OCI-LY7 (cell line): Measurements from ENCODE around the gene FBLN2. TPM values are rescaled to one million over a fixed set of nuclear protein-coding genes. Genes with fewer than 3 reads are reported as not detected.

Experiments
- BruUV-seq: library from RNA; stranded (reverse); fragments of 400-500 nt; replicated peaks from 2 replicates; lab custom pipeline; 2021; lab: Mats Ljungman, UMichigan
- CTCF ChIA-PET: fragments of 300-600 bp; sonication (Branson Sonifier 250); formaldehyde crosslinking; loops from one replicate; lab custom pipeline; 2022; ENCODE audit warnings: antibody characterized with exemption; ENCODE audit not compliant: unreplicated experiment; lab: Charles Lee
- POLR2A ChIA-PET: fragments of 300-600 bp; sonication (Branson Sonifier 250); formaldehyde crosslinking; loops from one replicate; lab custom pipeline; 2022; ENCODE audit warnings: antibody characterized with exemption; lab: Charles Lee
- DNase-seq: peaks from one replicate; pipeline ENCODE4 v3.0.0-alpha.2; 2015; ENCODE audit warnings: low spot score
- H2AFZ ChIP-seq: fragments of 200-600 bp; sonication (generic), shearing (Covaris generic); 2 replicates; pipeline ENCODE4 v1.6.1; 2014; ENCODE audit warnings: mild to moderate bottlenecking, antibody characterized with exemption, low read length, moderate library complexity
- H3K27ac ChIP-seq: fragments of 200-600 bp; sonication (generic); 2 replicates; pipeline ENCODE4 v1.5.1; 2014; ENCODE audit warnings: mixed run types, low read depth, mild to moderate bottlenecking, moderate library complexity, low read length, inconsistent platforms; ENCODE audit not compliant: poor library complexity, severe bottlenecking
- H3K36me3 ChIP-seq: fragments of 200-600 bp; sonication (generic); 2 replicates; pipeline ENCODE4 v1.6.1; 2014; ENCODE audit warnings: mild to moderate bottlenecking, antibody characterized with exemption, low read length, moderate library complexity, mixed read lengths; ENCODE audit not compliant: insufficient read depth
- H3K4me1 ChIP-seq: fragments of 200-600 bp; sonication (generic); 2 replicates; pipeline ENCODE4 v1.5.1; 2014; ENCODE audit warnings: mild to moderate bottlenecking, low read length; ENCODE audit not compliant: insufficient read depth, poor library complexity, severe bottlenecking
- H3K4me2 ChIP-seq: fragments of 200-600 bp; sonication (generic); 2 replicates; pipeline ENCODE4 v1.6.1; 2014; ENCODE audit warnings: mild to moderate bottlenecking, low read length
- H3K4me3 ChIP-seq: fragments of 200-600 bp; sonication (generic); 2 replicates; pipeline ENCODE4 v1.5.1; 2014; ENCODE audit warnings: mild to moderate bottlenecking, low read depth, low read length; ENCODE audit not compliant: poor library complexity, severe bottlenecking
- H3K79me2 ChIP-seq: fragments of 200-600 bp; sonication (generic); 2 replicates; pipeline ENCODE4 v1.6.1; 2016; ENCODE audit warnings: low read depth, mild to moderate bottlenecking, low read length, moderate library complexity, mixed read lengths; ENCODE audit not compliant: insufficient read depth
- H3K9me2 ChIP-seq: fragments of 200-600 bp; sonication (generic); 2 replicates; pipeline ENCODE4 v1.6.1; 2016; ENCODE audit warnings: mild to moderate bottlenecking, low read length, mixed read lengths; ENCODE audit not compliant: insufficient read depth
- H3K9me3 ChIP-seq: fragments of 200-600 bp; sonication (generic); 2 replicates; pipeline ENCODE4 v1.6.1; 2014; ENCODE audit warnings: mild to moderate bottlenecking, mixed run types, low read length, mixed read lengths
- H4K20me1 ChIP-seq: fragments of 200-600 bp; sonication (generic); 2 replicates; pipeline ENCODE4 v1.6.1; 2014; ENCODE audit warnings: mild to moderate bottlenecking, antibody characterized with exemption, low read length, moderate library complexity, mixed read lengths; ENCODE audit not compliant: insufficient read depth
- CTCF ChIP-seq: fragments of 200-600 bp; sonication (generic); conservative IDR thresholded peaks from 2 replicates; pipeline ENCODE4 v1.5.1; 2014; ENCODE audit warnings: mild to moderate bottlenecking, antibody characterized with exemption, low read length, moderate library complexity, mixed read lengths
- EZH2phosphoT487 ChIP-seq: fragments of 200-600 bp; sonication (generic); IDR thresholded peaks from 2 replicates; pipeline ENCODE4 v1.6.1; 2018; ENCODE audit warnings: low read depth, borderline replicate concordance, mild to moderate bottlenecking, mixed run types, antibody characterized with exemption, low read length, moderate library complexity, mixed read lengths
- intact Hi-C: fragments of 100-400 bp; cut with micrococcal nuclease; formaldehyde crosslinking; loops from one replicate; pipeline ENCODE4 v1.10.0; 2022; ENCODE audit not compliant: unreplicated experiment
- total RNA-seq, 2 experiments: library from RNA; depleted of rRNA in 1 of 2; stranded (reverse); fragments of >200 nt in 1 of 2; shearing (Covaris generic) in 1 of 2; gene quantifications; 2 replicates each; pipeline ENCODE4 v1.2.3, GENCODE V29; 2014 to 2022

The FBLN2 gene
- total RNA-seq, 2 experiments from 2014 or later, result not detected

DNA sequence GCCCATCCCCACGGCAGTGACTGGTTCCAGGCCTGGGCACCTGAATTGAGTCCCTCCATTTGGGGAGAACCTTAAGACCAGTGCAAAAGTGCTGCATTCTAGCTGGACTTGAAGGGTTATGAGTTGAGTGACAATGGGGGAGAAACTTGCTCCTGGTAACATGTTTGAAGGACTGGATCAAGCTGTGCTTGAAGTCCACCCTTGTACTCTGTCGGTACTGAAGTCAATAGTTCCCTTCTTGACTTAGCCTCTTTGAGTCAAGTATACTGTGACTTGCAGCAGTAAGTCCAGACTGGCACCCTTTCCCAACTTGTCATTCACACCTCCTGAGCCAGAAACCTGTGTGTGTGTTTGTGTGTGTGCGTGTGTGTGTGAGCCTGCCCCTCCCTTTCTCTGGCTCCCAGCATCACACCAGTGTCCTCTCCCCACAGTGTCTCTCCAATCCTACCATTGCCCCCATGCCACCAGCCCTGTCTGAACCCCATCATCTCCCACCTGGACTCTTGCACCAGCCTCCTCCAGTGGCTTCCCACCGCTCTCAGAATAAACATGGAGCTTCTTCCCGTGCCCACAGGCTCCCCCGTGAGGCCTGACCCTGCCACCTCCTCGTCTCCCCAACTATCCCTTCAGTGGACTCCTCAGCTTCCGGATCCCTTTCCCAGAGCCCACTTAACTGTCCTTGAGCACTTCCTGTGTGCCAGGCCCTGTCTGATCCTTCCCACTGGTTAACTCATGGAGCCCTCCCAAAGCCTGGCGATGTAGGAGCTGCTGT is 10.2 kb upstream of the FBLN2 start:
- intact Hi-C loops, result no loop called here
- Histone ChIP-seq H3K79me2 (no peaks in the 10 kb centered on the region), H3K36me3 (no peaks in the 10 kb centered on the region), H3K4me2 (no peak overlapping the region), H3K4me3 (no peak overlapping the region), H4K20me1 (no peaks in the 10 kb centered on the region), H3K9me3 (no peaks in the 10 kb centered on the region), H3K4me1 (no peaks in the 10 kb centered on the region), H3K27ac (no peak overlapping the region), H3K9me2 (no peaks in the 10 kb centered on the region), H2AFZ (no peak overlapping the region)
- DNase-seq, result no peak
- CTCF ChIA-PET, result no interaction called here
- BruUV-seq, result no TSS peak
- no peak for TF ChIP-seq EZH2phosphoT487
- no peak for TF ChIP-seq CTCF
- POLR2A ChIA-PET, result interaction anchor here (0.6 kb wide), 1 partner anchor 13 kb away, joined by 3 read pairs; no protein-coding TSS in a partner anchor

DNA sequence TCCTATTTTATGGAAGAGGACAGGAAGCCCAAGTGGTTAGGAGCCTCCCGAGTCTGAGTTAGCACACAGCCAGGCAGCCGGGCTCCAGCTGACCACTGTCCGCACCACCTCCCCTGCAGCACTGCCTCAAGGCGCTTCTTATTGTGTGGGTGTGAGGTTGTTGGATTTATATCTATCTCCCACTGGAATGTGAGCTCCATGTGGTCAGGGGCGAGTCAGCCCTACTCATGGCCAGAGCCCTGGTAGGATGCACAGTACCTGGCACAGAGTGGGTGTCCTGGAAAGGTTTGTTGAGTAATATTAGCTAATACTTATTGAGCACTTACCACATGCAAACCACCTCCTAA is 9.7 kb upstream of the FBLN2 start:
- H3K4me1 ChIP-seq, result no peaks in the 10 kb centered on the region
- ChIA-PET CTCF (no interaction called here), POLR2A (interaction anchor here (0.5 to 0.6 kb wide), 2 partner anchors 14 to 1690 kb away, joined by 3 read pairs; no protein-coding TSS in a partner anchor)
- no peak overlapping the region for H3K4me3 ChIP-seq
- no peak for DNase-seq
- H3K9me2 ChIP-seq, result no peaks in the 10 kb centered on the region
- H3K4me2 ChIP-seq, result no peak overlapping the region
- H3K9me3 ChIP-seq, result no peaks in the 10 kb centered on the region
- intact Hi-C loops, result no loop called here
- no peak overlapping the region for H2AFZ ChIP-seq
- BruUV-seq, result no TSS peak
- no peak overlapping the region for H3K27ac ChIP-seq
- no peaks in the 10 kb centered on the region for H4K20me1 ChIP-seq
- no peaks in the 10 kb centered on the region for H3K36me3 ChIP-seq
- H3K79me2 ChIP-seq, result no peaks in the 10 kb centered on the region
- no peak for TF ChIP-seq CTCF
- TF ChIP-seq EZH2phosphoT487, result no peak

- H3K36me3 ChIP-seq, result no peaks in the 10 kb centered on the region
- intact Hi-C loops, result no loop called here
- H3K4me1 ChIP-seq, result no peaks in the 10 kb centered on the region
- POLR2A ChIA-PET, result interaction anchor here (0.5 to 0.6 kb wide), 2 partner anchors 14 to 1690 kb away, joined by 3 read pairs; no protein-coding TSS in a partner anchor
- H3K27ac ChIP-seq, result no peak overlapping the region
- CTCF ChIA-PET, result no interaction called here
- H2AFZ ChIP-seq, result no peak overlapping the region
- H3K4me2 ChIP-seq, result no peak overlapping the region
- H3K9me2 ChIP-seq, result no peaks in the 10 kb centered on the region
- H4K20me1 ChIP-seq, result no peaks in the 10 kb centered on the region
- DNase-seq, result no peak
- H3K9me3 ChIP-seq, result no peaks in the 10 kb centered on the region
- no TSS peak for BruUV-seq
- H3K4me3 ChIP-seq, result no peak overlapping the region
- H3K79me2 ChIP-seq, result no peaks in the 10 kb centered on the region
- no peak for TF ChIP-seq EZH2phosphoT487
- no peak for TF ChIP-seq CTCF
These were observed 9.3 kb upstream of the FBLN2 start for GRCh38 chr3:13539671-13540070.
